ENCODE data around the gene CNTF.
A peak's percentile ranks its signal among the peaks of the same experiment; 100 is the strongest.
"Not testable (repeated sequence)": the region's sequence is repeated elsewhere in the genome, so short reads cannot be mapped to it uniquely, and the experiment has no call there.

The CNTF gene

GRCh38 chr11:58622344-58622743 lies at the start of gene CNTF:
TSS of gene CNTF (plus strand) at chr11:58622665. CDS start at chr11:58622753, 88 bp downstream.
- Histone ChIP-seq H3K4me1 (ENCODE audit: insufficient read depth, low read length) (no peaks in the 10 kb centered on the region), H3K27me3 (ENCODE audit: insufficient read depth, low read length) (no peaks in the 10 kb centered on the region), H3K36me3 (ENCODE audit: insufficient read depth, low read length) (peaks cover 83% of the 10 kb centered on the region), H3K9me3 (ENCODE audit: low read length) (no peaks in the 10 kb centered on the region), H2AFZ (ENCODE audit: low read depth, low read length) (no peak within 1 kb of the TSS), H3K4me3 (ENCODE audit: low read length) (no peak within 1 kb of the TSS)

- H3K4me3 ChIP-seq (ENCODE audit: low read length); H3K27me3 ChIP-seq (ENCODE audit: insufficient read depth, low read length); H2AFZ ChIP-seq (ENCODE audit: low read depth, low read length); H3K9me3 ChIP-seq (ENCODE audit: low read length): not testable (repeated sequence)
- H3K36me3 ChIP-seq (ENCODE audit: insufficient read depth, low read length) = peaks cover 10% of the 10 kb centered on the region
- peaks cover 13% of the 10 kb centered on the region for H3K4me1 ChIP-seq (ENCODE audit: insufficient read depth, low read length)
These were observed 49.6 kb upstream of the CNTF start for GRCh38 chr11:58572906-58573305.

- H3K27me3 ChIP-seq (ENCODE audit: insufficient read depth, low read length) = no peaks in the 10 kb centered on the region
- H3K4me3 ChIP-seq (ENCODE audit: low read length) = no peak overlapping the region
- peaks cover 13% of the 10 kb centered on the region for H3K4me1 ChIP-seq (ENCODE audit: insufficient read depth, low read length)
- no peaks in the 10 kb centered on the region for H3K9me3 ChIP-seq (ENCODE audit: low read length)
- H3K36me3 ChIP-seq (ENCODE audit: insufficient read depth, low read length) = peaks cover 10% of the 10 kb centered on the region
- no peak overlapping the region for H2AFZ ChIP-seq (ENCODE audit: low read depth, low read length)
These were observed 48.9 kb upstream of the CNTF start for GRCh38 chr11:58573451-58574104.

GRCh38 chr11:58574881-58575280 lies 47.6 kb upstream of the CNTF start:
- Histone ChIP-seq H3K9me3 (ENCODE audit: low read length) (no peaks in the 10 kb centered on the region), H2AFZ (ENCODE audit: low read depth, low read length) (no peak overlapping the region), H3K27me3 (ENCODE audit: insufficient read depth, low read length) (no peaks in the 10 kb centered on the region), H3K4me3 (ENCODE audit: low read length) (no peak overlapping the region), H3K36me3 (ENCODE audit: insufficient read depth, low read length) (peaks cover under 1% of the 10 kb centered on the region), H3K4me1 (ENCODE audit: insufficient read depth, low read length) (peaks cover 13% of the 10 kb centered on the region)

- H3K4me3 ChIP-seq (ENCODE audit: low read length) = peak within 1 kb of the TSS; percentile 95
These were observed 47.0 kb upstream of the CNTF start, which contains the start of gene LPXN for GRCh38 chr11:58575377-58576020. TSS of gene LPXN (minus strand) at chr11:58575856. CDS start at chr11:58575772, 84 bp downstream.

GRCh38 chr11:58576887-58577471 lies 45.5 kb upstream of the CNTF start:
- Histone ChIP-seq H3K36me3 (ENCODE audit: insufficient read depth, low read length) (no peaks in the 10 kb centered on the region), H3K4me3 (ENCODE audit: low read length) (peak overlapping the region; percentile 95), H3K27me3 (ENCODE audit: insufficient read depth, low read length) (no peaks in the 10 kb centered on the region), H2AFZ (ENCODE audit: low read depth, low read length) (peak overlapping the region; percentile 76), H3K9me3 (ENCODE audit: low read length) (no peaks in the 10 kb centered on the region), H3K4me1 (ENCODE audit: insufficient read depth, low read length) (peaks cover 21% of the 10 kb centered on the region)

More at GRCh38 chr11:58575377-58576020, 47.0 kb upstream of the CNTF start, which contains the start of gene LPXN:
- no peaks in the 10 kb centered on the region for H3K36me3 ChIP-seq (ENCODE audit: insufficient read depth, low read length)
- H3K27me3 ChIP-seq (ENCODE audit: insufficient read depth, low read length) = no peaks in the 10 kb centered on the region
- H2AFZ ChIP-seq (ENCODE audit: low read depth, low read length) = no peak within 1 kb of the TSS
- H3K9me3 ChIP-seq (ENCODE audit: low read length) = no peaks in the 10 kb centered on the region
- H3K4me1 ChIP-seq (ENCODE audit: insufficient read depth, low read length) = peaks cover 15% of the 10 kb centered on the region

- Histone ChIP-seq H3K27me3 (ENCODE audit: insufficient read depth, low read length) (no peaks in the 10 kb centered on the region), H3K4me3 (ENCODE audit: low read length) (peak overlapping the region; percentile 95), H3K36me3 (ENCODE audit: insufficient read depth, low read length) (no peaks in the 10 kb centered on the region), H3K4me1 (ENCODE audit: insufficient read depth, low read length) (peaks cover 21% of the 10 kb centered on the region), H3K9me3 (ENCODE audit: low read length) (no peaks in the 10 kb centered on the region), H2AFZ (ENCODE audit: low read depth, low read length) (peak overlapping the region; percentile 76)
These were observed 44.8 kb upstream of the CNTF start for GRCh38 chr11:58577555-58578135.

GRCh38 chr11:58578136-58578634 lies 44.3 kb upstream of the CNTF start:
- peak overlapping the region; percentile 95 for H3K4me3 ChIP-seq (ENCODE audit: low read length)
- H3K9me3 ChIP-seq (ENCODE audit: low read length) = no peaks in the 10 kb centered on the region
- H3K36me3 ChIP-seq (ENCODE audit: insufficient read depth, low read length) = no peaks in the 10 kb centered on the region
- H3K27me3 ChIP-seq (ENCODE audit: insufficient read depth, low read length) = no peaks in the 10 kb centered on the region
- H3K4me1 ChIP-seq (ENCODE audit: insufficient read depth, low read length) = peaks cover 21% of the 10 kb centered on the region
- peak overlapping the region; percentile 76 for H2AFZ ChIP-seq (ENCODE audit: low read depth, low read length)

- Histone ChIP-seq H3K9me3 (ENCODE audit: low read length) (no peaks in the 10 kb centered on the region), H3K36me3 (ENCODE audit: insufficient read depth, low read length) (no peaks in the 10 kb centered on the region), H3K4me3 (ENCODE audit: low read length) (peak within 1 kb of the TSS; percentile 95), H3K27me3 (ENCODE audit: insufficient read depth, low read length) (no peaks in the 10 kb centered on the region), H3K4me1 (ENCODE audit: insufficient read depth, low read length) (peaks cover 21% of the 10 kb centered on the region), H2AFZ (ENCODE audit: low read depth, low read length) (peak within 1 kb of the TSS; percentile 76)
These were observed 43.8 kb upstream of the CNTF start, which contains the start of gene ZFP91 for GRCh38 chr11:58578635-58579191. TSS of gene ZFP91 (plus strand) at chr11:58579063. CDS start at chr11:58579282, 219 bp downstream.

GRCh38 chr11:58579192-58580129 lies 43.0 kb upstream of the CNTF start:
- Histone ChIP-seq H3K4me1 (ENCODE audit: insufficient read depth, low read length) (peaks cover 21% of the 10 kb centered on the region), H2AFZ (ENCODE audit: low read depth, low read length) (peak overlapping the region; percentile 56), H3K4me3 (ENCODE audit: low read length) (peak overlapping the region; percentile 90), H3K27me3 (ENCODE audit: insufficient read depth, low read length) (no peaks in the 10 kb centered on the region), H3K36me3 (ENCODE audit: insufficient read depth, low read length) (peaks cover under 1% of the 10 kb centered on the region), H3K9me3 (ENCODE audit: low read length) (no peaks in the 10 kb centered on the region)

- peaks cover 21% of the 10 kb centered on the region for H3K4me1 ChIP-seq (ENCODE audit: insufficient read depth, low read length)
- no peaks in the 10 kb centered on the region for H3K27me3 ChIP-seq (ENCODE audit: insufficient read depth, low read length)
- no peaks in the 10 kb centered on the region for H3K9me3 ChIP-seq (ENCODE audit: low read length)
- peak overlapping the region; percentile 14 for H2AFZ ChIP-seq (ENCODE audit: low read depth, low read length)
- peaks cover 4% of the 10 kb centered on the region for H3K36me3 ChIP-seq (ENCODE audit: insufficient read depth, low read length)
- H3K4me3 ChIP-seq (ENCODE audit: low read length) = peak overlapping the region; percentile 90
These were observed 42.2 kb upstream of the CNTF start for GRCh38 chr11:58580311-58580710.

GRCh38 chr11:58582437-58582836 lies 40.0 kb upstream of the CNTF start:
- Histone ChIP-seq H2AFZ (ENCODE audit: low read depth, low read length) (no peak overlapping the region), H3K4me1 (ENCODE audit: insufficient read depth, low read length) (peaks cover 9% of the 10 kb centered on the region), H3K9me3 (ENCODE audit: low read length) (no peaks in the 10 kb centered on the region), H3K27me3 (ENCODE audit: insufficient read depth, low read length) (no peaks in the 10 kb centered on the region), H3K4me3 (ENCODE audit: low read length) (no peak overlapping the region), H3K36me3 (ENCODE audit: insufficient read depth, low read length) (peaks cover 20% of the 10 kb centered on the region)
